Type B pancreatic cell (in vitro differentiated cells): ENCODE data around the gene TMPRSS4. TPM values are rescaled to one million over a fixed set of nuclear protein-coding genes. Genes with fewer than 3 reads are reported as not detected.

ENCODE experiments used
- DNase-seq: peaks from one replicate; pipeline ENCODE4 v3.0.0; 2021; ENCODE audit warnings: mixed read lengths; ENCODE audit not compliant: unreplicated experiment; ENCODE audit errors: extremely low spot score
- H3K27ac Mint-ChIP-seq: 2 replicates; pipeline ENCODE4 v1.8.0; 2021; ENCODE audit warnings: mild to moderate bottlenecking, mixed read lengths
- H3K27me3 Mint-ChIP-seq: 2 replicates; pipeline ENCODE4 v1.8.0; 2021; ENCODE audit warnings: mixed read lengths
- H3K36me3 Mint-ChIP-seq: 2 replicates; pipeline ENCODE4 v1.8.0; 2021; ENCODE audit warnings: mixed read lengths
- H3K4me1 Mint-ChIP-seq: one replicate; pipeline ENCODE4 v1.8.0; 2021; ENCODE audit warnings: mixed read lengths; ENCODE audit not compliant: unreplicated experiment
- H3K4me3 Mint-ChIP-seq: 2 replicates; pipeline ENCODE4 v1.8.0; 2021; ENCODE audit warnings: mild to moderate bottlenecking, mixed read lengths
- H3K9me3 Mint-ChIP-seq: 2 replicates; pipeline ENCODE4 v1.8.0; 2021; ENCODE audit warnings: mixed read lengths
- total RNA-seq: library from RNA; stranded (reverse); gene quantifications from 2 replicates; pipeline ENCODE4 v1.2.1, GENCODE V29; 2021; ENCODE audit warnings: low replicate concordance
- TF ChIP-seq, protein P1 (sequence below): fragments of 200-600 bp; sonication (generic); conservative IDR thresholded peaks from 2 replicates; pipeline ENCODE4 v1.5.0; 2021; ENCODE audit warnings: antibody characterized with exemption, mild to moderate bottlenecking

The TMPRSS4 gene
- total RNA-seq, 1 donor from 2014 or later, result 33.8 TPM

DNA sequence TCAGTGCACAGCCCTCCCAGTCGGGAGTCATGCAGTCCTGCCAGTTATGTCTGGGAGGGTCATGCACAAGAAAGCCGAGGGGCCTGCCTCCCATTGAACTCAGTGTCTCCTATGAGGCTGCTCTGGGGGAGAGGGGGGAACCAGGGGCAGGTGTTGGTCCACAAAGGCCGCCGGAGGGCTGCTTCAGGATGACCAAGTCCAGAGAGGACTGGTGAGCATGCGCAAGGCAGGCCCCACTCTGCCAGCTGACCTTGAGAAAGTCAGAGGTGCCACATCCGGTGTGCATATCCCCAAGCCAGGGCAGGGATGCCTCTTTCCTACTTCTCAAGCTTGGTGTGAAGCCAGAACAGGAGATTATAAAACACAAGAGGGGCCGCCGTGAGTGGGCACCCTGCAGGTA, 71.4 kb downstream of the TMPRSS4 start:
- Mint-ChIP-seq H3K36me3 (no peaks in the 10 kb centered on the region), H3K4me1 (peaks cover 7% of the 10 kb centered on the region), H3K9me3 (no peaks in the 10 kb centered on the region), H3K27me3 (peaks cover 81% of the 10 kb centered on the region), H3K4me3 (no peak overlapping the region), H3K27ac (no peak overlapping the region)
- TF ChIP-seq, protein P1, sequence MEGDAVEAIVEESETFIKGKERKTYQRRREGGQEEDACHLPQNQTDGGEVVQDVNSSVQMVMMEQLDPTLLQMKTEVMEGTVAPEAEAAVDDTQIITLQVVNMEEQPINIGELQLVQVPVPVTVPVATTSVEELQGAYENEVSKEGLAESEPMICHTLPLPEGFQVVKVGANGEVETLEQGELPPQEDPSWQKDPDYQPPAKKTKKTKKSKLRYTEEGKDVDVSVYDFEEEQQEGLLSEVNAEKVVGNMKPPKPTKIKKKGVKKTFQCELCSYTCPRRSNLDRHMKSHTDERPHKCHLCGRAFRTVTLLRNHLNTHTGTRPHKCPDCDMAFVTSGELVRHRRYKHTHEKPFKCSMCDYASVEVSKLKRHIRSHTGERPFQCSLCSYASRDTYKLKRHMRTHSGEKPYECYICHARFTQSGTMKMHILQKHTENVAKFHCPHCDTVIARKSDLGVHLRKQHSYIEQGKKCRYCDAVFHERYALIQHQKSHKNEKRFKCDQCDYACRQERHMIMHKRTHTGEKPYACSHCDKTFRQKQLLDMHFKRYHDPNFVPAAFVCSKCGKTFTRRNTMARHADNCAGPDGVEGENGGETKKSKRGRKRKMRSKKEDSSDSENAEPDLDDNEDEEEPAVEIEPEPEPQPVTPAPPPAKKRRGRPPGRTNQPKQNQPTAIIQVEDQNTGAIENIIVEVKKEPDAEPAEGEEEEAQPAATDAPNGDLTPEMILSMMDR, result no peak
- DNase-seq, result no peak

DNA sequence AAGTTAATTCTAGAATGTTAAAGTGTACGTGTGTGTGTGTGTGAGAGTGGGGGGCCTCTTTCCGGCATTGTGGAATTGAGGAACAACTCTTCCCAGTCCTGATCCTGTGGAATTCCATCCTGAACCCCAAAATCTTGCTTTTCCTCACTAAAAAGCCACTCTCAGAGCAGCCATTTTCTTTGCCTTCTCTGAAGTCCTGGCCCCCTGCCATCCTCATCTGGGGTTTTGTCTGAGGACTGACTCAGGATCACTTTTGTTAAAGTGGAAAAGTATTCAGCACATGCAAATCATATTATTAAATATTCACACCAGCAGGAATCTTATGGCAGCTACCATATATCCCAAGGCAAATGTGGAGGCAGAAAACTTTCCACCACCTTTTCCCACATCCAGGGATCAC, 72.0 kb downstream of the TMPRSS4 start:
- Mint-ChIP-seq H3K36me3 (no peaks in the 10 kb centered on the region), H3K4me1 (peaks cover 10% of the 10 kb centered on the region), H3K4me3 (no peak overlapping the region), H3K27ac (no peak overlapping the region), H3K9me3 (no peaks in the 10 kb centered on the region), H3K27me3 (peaks cover 82% of the 10 kb centered on the region)
- TF ChIP-seq, protein P1, result no peak
- no peak for DNase-seq

- Mint-ChIP-seq H3K27ac (no peak overlapping the region), H3K4me1 (peaks cover 12% of the 10 kb centered on the region), H3K27me3 (peaks cover 82% of the 10 kb centered on the region), H3K4me3 (no peak overlapping the region), H3K9me3 (no peaks in the 10 kb centered on the region), H3K36me3 (no peaks in the 10 kb centered on the region)
- TF ChIP-seq, protein P1, result no peak
- DNase-seq, result no peak
Observed at GRCh38 chr11:118149493-118149892, 72.6 kb downstream of the TMPRSS4 start.

DNA sequence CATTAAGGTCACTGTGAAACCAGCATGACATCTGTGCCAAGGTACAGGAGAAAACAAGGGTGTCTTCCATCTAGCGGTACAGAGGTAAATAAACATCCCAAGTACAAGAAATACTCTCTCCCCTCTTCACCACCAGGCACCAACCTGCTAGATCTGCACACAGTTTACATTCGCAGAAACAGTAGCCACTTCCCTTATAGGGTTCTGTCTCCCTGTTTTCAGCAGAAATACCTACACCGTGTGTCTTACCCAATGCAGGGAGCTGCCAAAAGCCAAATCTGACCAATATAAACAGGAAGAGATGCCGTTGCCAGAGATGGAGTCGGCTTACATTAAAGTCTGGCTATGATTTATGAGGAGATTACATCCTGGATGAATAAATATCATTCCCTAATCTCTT, 74.6 kb downstream of the TMPRSS4 start:
- no peak for DNase-seq
- peaks cover 89% of the 10 kb centered on the region for H3K27me3 Mint-ChIP-seq
- TF ChIP-seq, protein P1, result no peak
- H3K4me1 Mint-ChIP-seq, result peaks cover 12% of the 10 kb centered on the region
- no peaks in the 10 kb centered on the region for H3K9me3 Mint-ChIP-seq
- H3K27ac Mint-ChIP-seq, result no peak overlapping the region
- H3K4me3 Mint-ChIP-seq, result peak overlapping the region; percentile 56
- H3K36me3 Mint-ChIP-seq, result no peaks in the 10 kb centered on the region

GRCh38 chr11:118152020-118152551, 75.2 kb downstream of the TMPRSS4 start:
- Mint-ChIP-seq H3K9me3 (no peaks in the 10 kb centered on the region), H3K4me1 (peaks cover 17% of the 10 kb centered on the region), H3K27me3 (peaks cover 92% of the 10 kb centered on the region), H3K36me3 (no peaks in the 10 kb centered on the region), H3K27ac (no peak overlapping the region), H3K4me3 (peak overlapping the region; percentile 76)
- no peak for DNase-seq
- TF ChIP-seq, protein P1, result no peak
